CD4-positive, alpha-beta T cell (primary cell): ENCODE measurements around the gene KLK1. TPM values are rescaled to one million over a fixed set of nuclear protein-coding genes. Genes with fewer than 3 reads are reported as not detected.

ENCODE experiments used
- ATAC-seq: fragments of 200-7000 bp; cut with Tn5 transposase; one replicate; pipeline ENCODE4 v1.10.0; 2022; ENCODE audit warnings: mild to moderate bottlenecking; ENCODE audit not compliant: poor library complexity
- CTCF ChIA-PET: fragments of 350-600 bp; sonication (Branson Sonifier 250); formaldehyde crosslinking; loops from one replicate; lab custom pipeline; 2021; ENCODE audit warnings: antibody characterized with exemption, inconsistent platforms; lab: Charles Lee
- POLR2A ChIA-PET: fragments of 350-600 bp; sonication (Branson Sonifier 250); formaldehyde crosslinking; loops from one replicate; lab custom pipeline; 2021; ENCODE audit warnings: antibody characterized with exemption, inconsistent platforms; lab: Charles Lee
- DNase-seq, 14 experiments: peaks; one replicate each; pipeline ENCODE4 v3.0.0-alpha.2; 2013 to 2020; ENCODE audit warnings: mixed read lengths in 2 of 14
- H3K27ac ChIP-seq, 2 donors: one replicate each; pipeline versions ENCODE4 v1.5.1 to v1.7.0; 2013; ENCODE audit warnings: low read length in 2 of 2, low read depth in 1 of 2, mild to moderate bottlenecking in 1 of 2
- H3K27me3 ChIP-seq, 2 experiments: 1 replicate in 1 of 2; 2 replicates in 1 of 2; pipeline versions ENCODE4 v1.6.1 to v1.7.0; 2013; ENCODE audit warnings: low read length in 2 of 2, control low read depth in 1 of 2, mild to moderate bottlenecking in 1 of 2, moderate library complexity in 1 of 2; ENCODE audit not compliant: insufficient read depth in 2 of 2, control insufficient read depth in 1 of 2
- H3K36me3 ChIP-seq: one replicate; pipeline ENCODE4 v1.6.1; 2013; ENCODE audit warnings: low read length, control low read depth; ENCODE audit not compliant: insufficient read depth
- H3K4me1 ChIP-seq: one replicate; pipeline ENCODE4 v1.6.1; 2013; ENCODE audit warnings: low read length, control low read depth; ENCODE audit not compliant: insufficient read depth
- H3K4me3 ChIP-seq: one replicate; pipeline ENCODE4 v1.5.1; 2013; ENCODE audit warnings: mild to moderate bottlenecking, low read length, moderate library complexity
- H3K9me3 ChIP-seq, 2 experiments: 1 replicate in 1 of 2; 2 replicates in 1 of 2; pipeline versions ENCODE4 v1.6.1 to v1.7.0; 2013; ENCODE audit warnings: low read length in 2 of 2, mild to moderate bottlenecking in 2 of 2, control low read depth in 1 of 2, moderate library complexity in 1 of 2; ENCODE audit not compliant: control insufficient read depth in 1 of 2, insufficient read depth in 1 of 2
- H3K27ac Mint-ChIP-seq: one replicate; pipeline ENCODE4 v1.8.0; 2020; ENCODE audit warnings: mixed read lengths
- H3K27me3 Mint-ChIP-seq: one replicate; pipeline ENCODE4 v1.8.0; 2021; ENCODE audit warnings: mixed read lengths
- H3K36me3 Mint-ChIP-seq: one replicate; pipeline ENCODE4 v1.8.0; 2021; ENCODE audit warnings: low read depth, mixed read lengths
- H3K4me1 Mint-ChIP-seq: one replicate; pipeline ENCODE4 v1.8.0; 2021; ENCODE audit warnings: low read depth, mixed read lengths
- H3K4me3 Mint-ChIP-seq: one replicate; pipeline ENCODE4 v1.8.0; 2020; ENCODE audit warnings: mild to moderate bottlenecking, mixed read lengths
- H3K9me3 Mint-ChIP-seq: one replicate; pipeline ENCODE4 v1.8.0; 2020; ENCODE audit warnings: mixed read lengths
- intact Hi-C, 2 experiments: fragments of 100-400 bp; cut with DNase I in 1 of 2; cut with micrococcal nuclease in 1 of 2; formaldehyde crosslinking; loops; one replicate each; pipeline versions ENCODE4 v1.15.1 to v1.9.0; 2023 to 2025; cut with DNase I, micrococcal nuclease
- total RNA-seq, 174 experiments: library from RNA in 2 of 174; stranded (reverse) in 2 of 174; gene quantifications; one replicate each; pipeline ENCODE4 v1.2.3 and lab custom pipeline; 2021 to 2026
- TF ChIP-seq, protein P1 (sequence below): fragments of 200-600 bp; IDR thresholded peaks from one replicate; pipeline ENCODE4 v1.8.0; 2022; ENCODE audit warnings: antibody characterized with exemption, mild to moderate bottlenecking

KLK1 gene
- total RNA-seq, 2 experiments from 2014 or later: not detected

DNA sequence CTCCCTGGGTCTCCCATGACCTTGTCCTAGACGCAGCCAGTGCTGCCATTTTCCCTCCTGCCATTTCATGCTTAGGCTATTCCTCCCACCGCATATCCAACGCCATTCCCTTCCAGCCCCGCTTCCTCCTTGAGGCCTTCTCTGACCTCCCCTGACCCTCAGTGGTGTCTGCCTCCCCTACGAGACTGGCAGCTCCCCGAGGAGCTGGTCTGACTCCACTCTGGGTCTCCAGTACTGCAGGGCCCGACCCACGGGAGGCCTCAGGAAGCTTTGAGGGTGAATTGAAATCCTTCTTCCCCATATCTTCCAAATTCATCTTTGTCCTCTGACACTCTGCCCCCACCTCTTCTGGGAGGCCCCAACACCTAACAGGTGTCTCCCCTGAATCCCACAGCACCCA, 9.1 kb upstream of the KLK1 start:
- peaks cover 75% of the 10 kb centered on the region for H3K27me3 Mint-ChIP-seq
- H3K4me1 ChIP-seq: peaks cover 16% of the 10 kb centered on the region
- peaks cover 0 to 4% of the 10 kb centered on the region in 2 experiments for H3K9me3 ChIP-seq
- intact Hi-C loops: no loop called here
- no peak overlapping the region for H3K4me3 Mint-ChIP-seq
- ATAC-seq: no peak
- DNase-seq: no peak
- TF ChIP-seq, protein P1, sequence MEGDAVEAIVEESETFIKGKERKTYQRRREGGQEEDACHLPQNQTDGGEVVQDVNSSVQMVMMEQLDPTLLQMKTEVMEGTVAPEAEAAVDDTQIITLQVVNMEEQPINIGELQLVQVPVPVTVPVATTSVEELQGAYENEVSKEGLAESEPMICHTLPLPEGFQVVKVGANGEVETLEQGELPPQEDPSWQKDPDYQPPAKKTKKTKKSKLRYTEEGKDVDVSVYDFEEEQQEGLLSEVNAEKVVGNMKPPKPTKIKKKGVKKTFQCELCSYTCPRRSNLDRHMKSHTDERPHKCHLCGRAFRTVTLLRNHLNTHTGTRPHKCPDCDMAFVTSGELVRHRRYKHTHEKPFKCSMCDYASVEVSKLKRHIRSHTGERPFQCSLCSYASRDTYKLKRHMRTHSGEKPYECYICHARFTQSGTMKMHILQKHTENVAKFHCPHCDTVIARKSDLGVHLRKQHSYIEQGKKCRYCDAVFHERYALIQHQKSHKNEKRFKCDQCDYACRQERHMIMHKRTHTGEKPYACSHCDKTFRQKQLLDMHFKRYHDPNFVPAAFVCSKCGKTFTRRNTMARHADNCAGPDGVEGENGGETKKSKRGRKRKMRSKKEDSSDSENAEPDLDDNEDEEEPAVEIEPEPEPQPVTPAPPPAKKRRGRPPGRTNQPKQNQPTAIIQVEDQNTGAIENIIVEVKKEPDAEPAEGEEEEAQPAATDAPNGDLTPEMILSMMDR: no peak
- no peaks in the 10 kb centered on the region for H3K36me3 ChIP-seq
- no peaks in the 10 kb centered on the region for H3K9me3 Mint-ChIP-seq
- ChIA-PET POLR2A (no interaction called here), CTCF (no interaction called here)
- H3K27ac ChIP-seq: no peak overlapping the region
- peaks cover 26 to 32% of the 10 kb centered on the region in 2 experiments for H3K27me3 ChIP-seq
- no peak overlapping the region for H3K4me3 ChIP-seq
- H3K27ac Mint-ChIP-seq: no peak overlapping the region
- no peaks in the 10 kb centered on the region for H3K36me3 Mint-ChIP-seq
- H3K4me1 Mint-ChIP-seq: peaks cover 12% of the 10 kb centered on the region

DNA sequence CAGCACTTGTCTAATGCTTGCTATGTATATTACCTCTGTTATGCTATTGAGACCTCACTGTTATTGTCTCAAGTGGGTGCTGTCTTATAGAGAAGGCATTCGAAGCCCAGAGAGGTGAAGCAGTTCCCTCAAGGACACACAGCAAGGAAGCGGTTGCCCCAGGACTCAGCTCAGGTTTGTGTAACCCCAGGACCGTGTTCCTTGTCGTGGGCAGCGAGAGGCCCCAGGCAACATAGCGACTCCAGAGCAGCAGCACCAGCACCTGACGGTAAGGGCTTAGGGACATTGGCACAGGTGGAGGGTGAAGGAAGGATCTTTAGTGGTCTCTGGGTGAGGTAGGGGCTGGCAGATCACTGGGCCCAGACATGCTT, 7.4 kb upstream of the KLK1 start:
- no peak overlapping the region for H3K27ac ChIP-seq
- ChIA-PET CTCF (no interaction called here), POLR2A (no interaction called here)
- peaks cover 0 to 8% of the 10 kb centered on the region in 2 experiments for H3K9me3 ChIP-seq
- Mint-ChIP-seq H3K27ac (no peak overlapping the region), H3K4me3 (no peak overlapping the region), H3K4me1 (peaks cover 6% of the 10 kb centered on the region), H3K9me3 (no peaks in the 10 kb centered on the region), H3K27me3 (peaks cover 71% of the 10 kb centered on the region), H3K36me3 (no peaks in the 10 kb centered on the region)
- H3K4me3 ChIP-seq: no peak overlapping the region
- peaks cover 11% of the 10 kb centered on the region for H3K4me1 ChIP-seq
- ATAC-seq (no peak), DNase-seq (no peak)
- H3K27me3 ChIP-seq: peaks cover 19 to 22% of the 10 kb centered on the region in 2 experiments
- intact Hi-C loops: no loop called here
- TF ChIP-seq, protein P1: no peak
- no peaks in the 10 kb centered on the region for H3K36me3 ChIP-seq

DNA sequence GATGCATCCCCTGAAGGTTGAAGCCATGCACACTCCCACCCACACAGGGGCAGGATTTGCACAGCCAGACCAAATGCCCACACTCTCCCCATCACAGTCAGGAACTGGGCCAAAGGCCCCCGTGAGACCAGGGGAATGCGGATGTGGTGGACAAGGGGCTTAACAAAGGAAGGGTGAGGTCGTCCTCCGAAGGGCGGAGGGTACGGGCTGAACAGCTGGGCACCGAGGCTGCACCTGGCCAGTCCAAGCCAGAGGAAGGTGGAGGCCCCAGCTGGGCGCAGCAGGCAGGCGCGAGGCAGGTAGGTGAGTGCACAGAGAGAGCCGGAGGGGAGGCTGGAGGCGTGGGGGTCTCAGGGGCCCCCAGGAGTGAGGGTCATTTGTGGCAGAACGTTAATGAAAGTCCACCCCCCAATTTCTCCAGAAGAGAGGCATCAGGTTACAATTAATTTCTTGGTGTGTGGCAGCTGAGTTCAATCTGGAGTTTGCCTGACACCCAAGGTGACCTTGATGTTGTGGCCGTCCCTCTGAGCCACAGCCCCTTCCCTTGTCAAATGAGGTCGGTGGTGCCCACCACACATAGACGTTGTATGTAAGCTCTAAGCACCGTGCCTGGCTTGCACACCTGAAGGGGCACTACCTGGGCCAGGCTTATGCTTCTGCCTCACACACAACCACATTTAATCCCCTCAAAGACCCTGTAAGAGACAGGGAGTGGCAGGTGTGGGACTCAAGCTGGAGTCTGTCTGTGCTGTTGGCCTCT, 6.9 kb upstream of the KLK1 start:
- Mint-ChIP-seq H3K27me3 (peaks cover 70% of the 10 kb centered on the region), H3K4me3 (no peak overlapping the region), H3K36me3 (no peaks in the 10 kb centered on the region), H3K27ac (no peak overlapping the region), H3K4me1 (peaks cover 5% of the 10 kb centered on the region), H3K9me3 (no peaks in the 10 kb centered on the region)
- DNase-seq (no peak), ATAC-seq (no peak)
- POLR2A ChIA-PET: no interaction called here
- H3K36me3 ChIP-seq: no peaks in the 10 kb centered on the region
- TF ChIP-seq, protein P1: no peak
- peaks cover 0 to 8% of the 10 kb centered on the region in 2 experiments for H3K9me3 ChIP-seq
- H3K4me1 ChIP-seq: peaks cover 7% of the 10 kb centered on the region
- intact Hi-C loops: no loop called here
- no peak overlapping the region for H3K4me3 ChIP-seq
- H3K27me3 ChIP-seq: peaks cover 18 to 19% of the 10 kb centered on the region in 2 experiments
- CTCF ChIA-PET: no interaction called here
- H3K27ac ChIP-seq: no peak overlapping the region
